Measurements from ENCODE around the gene PTPRM.

PTPRM gene

DNA sequence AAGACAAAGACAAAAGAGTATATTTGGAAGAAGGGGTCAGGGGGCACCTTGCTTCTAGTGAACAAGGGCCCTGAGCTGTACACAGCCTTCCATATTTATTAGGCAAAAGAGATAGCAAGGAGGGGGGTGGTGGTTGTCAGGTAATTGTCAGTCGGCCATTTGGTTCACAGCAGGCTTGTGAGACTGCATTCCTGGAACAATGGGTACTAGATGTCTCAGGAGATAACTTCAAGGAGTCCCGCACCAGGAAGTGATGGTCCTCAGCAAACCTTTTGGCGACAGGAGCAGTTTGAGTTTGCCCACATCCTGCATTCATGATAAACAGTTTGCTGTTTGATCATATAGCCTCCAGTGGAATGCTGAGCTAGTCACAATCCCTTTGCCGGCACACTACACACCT is 665.7 kb downstream of the PTPRM start:
- TF ChIP-seq TAF1 (IDR thresholded peaks at IDR 0.05; ENCODE audit: borderline replicate concordance, low read depth, low read length), result no peak
- TF ChIP-seq POLR2AphosphoS5 (IDR thresholded peaks at IDR 0.05; ENCODE audit: low read depth, low read length), result no peak
- TF ChIP-seq POLR2A (IDR thresholded peaks at IDR 0.05; ENCODE audit: low read depth, low read length), result no peak
- DNase-seq (ENCODE audit: insufficient read length) (no peak), FAIRE-seq (no peak)

DNA sequence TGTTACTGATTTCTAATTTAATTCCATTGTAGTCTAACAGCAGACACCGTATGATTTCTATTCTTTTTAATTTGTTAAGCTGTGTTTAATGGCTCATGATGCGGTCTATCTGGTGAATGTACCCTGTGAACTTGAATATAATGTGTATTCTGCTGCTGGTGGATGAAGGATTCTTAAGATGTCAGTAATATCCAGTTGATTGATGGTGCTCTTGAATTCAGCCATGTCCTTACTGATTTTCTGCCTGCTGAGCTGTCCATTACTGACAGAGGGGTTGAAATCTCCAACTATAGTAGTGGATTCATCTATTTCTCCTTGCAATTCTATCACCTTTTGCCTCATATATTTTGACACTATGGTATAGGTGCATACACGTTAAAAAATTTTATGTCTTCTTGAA is 668.8 kb downstream of the PTPRM start:
- DNase-seq (ENCODE audit: insufficient read length), result no peak
- no peak for FAIRE-seq
- TF ChIP-seq TAF1 (IDR thresholded peaks at IDR 0.05; ENCODE audit: borderline replicate concordance, low read depth, low read length) (no peak), POLR2A (IDR thresholded peaks at IDR 0.05; ENCODE audit: low read depth, low read length) (no peak), POLR2AphosphoS5 (IDR thresholded peaks at IDR 0.05; ENCODE audit: low read depth, low read length) (no peak)

DNA sequence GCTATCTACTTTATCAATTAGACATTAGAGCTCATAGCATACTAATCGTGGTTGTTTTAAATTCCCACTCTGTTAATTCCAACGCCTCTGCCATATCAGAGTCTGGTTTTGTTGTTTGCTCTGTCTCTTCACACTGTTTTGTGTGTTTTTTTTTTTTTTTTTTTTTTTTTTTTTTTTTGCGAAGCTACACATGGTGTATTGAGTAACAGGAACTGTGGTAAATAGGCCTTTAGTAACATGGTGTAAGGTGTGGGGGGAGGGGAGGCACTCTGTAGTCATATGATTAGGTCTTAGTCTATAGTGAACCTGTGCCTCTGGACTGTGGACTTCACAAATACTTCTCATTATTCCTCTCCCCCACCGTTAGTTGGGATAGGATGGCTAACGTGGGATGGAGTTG is 671.4 kb downstream of the PTPRM start:
- no peak for DNase-seq (ENCODE audit: insufficient read length)
- no peak for TF ChIP-seq POLR2A (IDR thresholded peaks at IDR 0.05; ENCODE audit: low read depth, low read length)
- no peak for TF ChIP-seq POLR2AphosphoS5 (IDR thresholded peaks at IDR 0.05; ENCODE audit: low read depth, low read length)
- TF ChIP-seq TAF1 (IDR thresholded peaks at IDR 0.05; ENCODE audit: borderline replicate concordance, low read depth, low read length), result no peak
- FAIRE-seq, result no peak

DNA sequence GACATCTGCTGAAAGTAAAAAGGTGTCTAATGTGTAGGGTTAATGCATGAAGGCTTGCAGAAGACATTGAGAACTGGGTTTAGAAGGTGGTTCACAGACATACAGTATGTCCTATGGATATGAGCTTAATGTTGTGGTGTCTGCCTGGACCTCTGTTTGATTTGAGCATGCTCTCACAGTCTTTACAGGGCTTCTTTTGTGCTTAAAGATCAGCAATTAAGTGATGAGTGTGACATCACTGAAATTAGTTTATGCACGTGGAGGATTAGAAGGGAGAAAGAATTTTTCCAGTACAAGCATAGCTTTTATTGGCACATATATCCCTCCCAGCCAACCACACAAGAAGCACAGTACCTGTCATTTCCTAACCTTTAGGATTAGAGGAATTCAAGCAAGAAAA is 674.6 kb downstream of the PTPRM start:
- DNase-seq (ENCODE audit: insufficient read length) (no peak), FAIRE-seq (no peak)
- no peak for TF ChIP-seq TAF1 (IDR thresholded peaks at IDR 0.05; ENCODE audit: borderline replicate concordance, low read depth, low read length)
- no peak for TF ChIP-seq POLR2A (IDR thresholded peaks at IDR 0.05; ENCODE audit: low read depth, low read length)
- no peak for TF ChIP-seq POLR2AphosphoS5 (IDR thresholded peaks at IDR 0.05; ENCODE audit: low read depth, low read length)

DNA sequence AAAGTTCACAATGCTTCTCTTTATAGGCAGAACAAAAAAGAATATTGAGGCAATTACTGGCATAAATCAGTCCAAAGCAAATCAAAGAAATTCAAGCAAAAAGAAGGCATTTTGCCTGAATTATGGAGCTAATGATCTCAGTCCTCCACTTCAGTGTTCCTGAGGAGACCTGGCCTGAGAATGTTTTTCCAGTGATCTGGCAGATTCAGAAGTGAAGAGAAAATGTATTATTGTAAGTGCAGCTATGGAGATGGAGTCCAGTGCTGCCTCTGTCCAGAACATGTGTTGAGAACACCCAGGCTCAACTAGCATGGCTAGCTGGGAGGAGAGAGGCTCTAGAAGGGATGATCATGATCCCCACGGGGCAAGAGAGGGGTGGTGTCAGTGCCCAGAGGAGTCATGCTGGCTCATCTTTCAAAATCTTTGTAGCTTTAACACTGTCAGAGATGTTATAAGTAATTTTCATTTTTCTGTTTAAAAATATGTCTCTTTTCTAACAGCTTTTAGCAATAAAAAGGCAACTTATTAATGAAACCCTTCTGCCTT is 675.1 kb downstream of the PTPRM start:
- FAIRE-seq (no peak), DNase-seq (ENCODE audit: insufficient read length) (no peak)
- TF ChIP-seq POLR2AphosphoS5 (IDR thresholded peaks at IDR 0.05; ENCODE audit: low read depth, low read length), result no peak
- no peak for TF ChIP-seq POLR2A (IDR thresholded peaks at IDR 0.05; ENCODE audit: low read depth, low read length)
- no peak for TF ChIP-seq TAF1 (IDR thresholded peaks at IDR 0.05; ENCODE audit: borderline replicate concordance, low read depth, low read length)

DNA sequence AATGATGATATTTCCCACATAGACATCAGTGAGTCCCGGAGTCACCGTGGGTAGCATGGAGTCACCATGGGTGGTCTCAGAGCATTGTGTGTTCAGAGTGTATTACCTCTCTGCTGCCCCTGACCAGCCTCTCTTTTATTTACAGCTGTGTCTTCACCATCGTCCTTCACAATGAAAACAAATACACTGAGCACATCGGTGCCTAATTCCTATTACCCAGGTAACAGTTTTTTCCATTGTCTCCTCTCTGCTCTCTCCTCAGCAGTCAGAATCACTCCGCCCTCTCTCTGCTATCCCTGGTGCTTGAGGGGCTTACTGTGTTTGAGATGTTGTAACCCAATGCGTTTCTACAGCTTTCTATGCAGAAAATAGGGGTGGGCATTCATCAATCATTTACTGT is 680.6 kb downstream of the PTPRM start:
- FAIRE-seq (no peak), DNase-seq (ENCODE audit: insufficient read length) (no peak)
- TF ChIP-seq TAF1 (IDR thresholded peaks at IDR 0.05; ENCODE audit: borderline replicate concordance, low read depth, low read length) (no peak), POLR2AphosphoS5 (IDR thresholded peaks at IDR 0.05; ENCODE audit: low read depth, low read length) (no peak), POLR2A (IDR thresholded peaks at IDR 0.05; ENCODE audit: low read depth, low read length) (no peak)

DNA sequence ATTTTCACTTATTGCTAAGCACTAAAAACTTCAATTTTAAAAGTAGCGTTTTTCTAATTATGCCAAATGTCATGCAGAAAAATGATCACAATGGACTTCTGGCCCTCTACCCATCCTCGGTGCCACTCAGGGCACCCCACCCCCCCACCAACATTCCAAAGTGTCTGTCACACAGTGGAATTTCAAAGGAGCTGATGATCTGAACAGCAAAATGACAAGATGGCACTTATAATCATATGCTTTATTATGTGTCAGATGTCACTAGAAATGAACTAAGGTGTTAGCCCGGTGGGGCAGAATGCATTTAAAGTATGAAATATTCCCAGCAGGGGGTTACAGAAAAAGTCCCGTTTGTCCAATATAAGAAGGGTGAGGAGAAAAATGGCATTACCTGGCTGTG is 681.5 kb downstream of the PTPRM start:
- no peak for FAIRE-seq
- TF ChIP-seq POLR2A (IDR thresholded peaks at IDR 0.05; ENCODE audit: low read depth, low read length) (no peak), POLR2AphosphoS5 (IDR thresholded peaks at IDR 0.05; ENCODE audit: low read depth, low read length) (no peak), TAF1 (IDR thresholded peaks at IDR 0.05; ENCODE audit: borderline replicate concordance, low read depth, low read length) (no peak)
- no peak for DNase-seq (ENCODE audit: insufficient read length)

DNA sequence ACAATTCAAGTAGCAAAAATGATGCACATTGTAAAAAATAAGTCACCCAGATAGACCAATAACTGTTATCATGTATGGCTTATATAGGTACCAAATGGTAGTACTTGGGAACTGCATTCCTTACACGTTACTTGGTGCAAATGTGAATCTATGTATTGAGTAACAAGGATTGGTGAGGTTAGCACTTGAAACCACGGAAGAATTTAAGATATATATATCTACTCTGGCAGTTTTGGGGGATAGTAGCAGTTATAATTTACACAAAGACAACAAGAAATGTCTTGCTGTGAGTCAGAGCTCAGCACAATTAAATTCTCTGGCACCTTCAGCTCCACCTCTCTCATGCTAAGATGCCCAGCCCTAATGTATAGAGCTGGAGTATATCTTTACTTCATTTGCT is 682.7 kb downstream of the PTPRM start:
- DNase-seq (ENCODE audit: insufficient read length) (no peak), FAIRE-seq (no peak)
- TF ChIP-seq POLR2A (IDR thresholded peaks at IDR 0.05; ENCODE audit: low read depth, low read length), result no peak
- TF ChIP-seq TAF1 (IDR thresholded peaks at IDR 0.05; ENCODE audit: borderline replicate concordance, low read depth, low read length), result no peak
- no peak for TF ChIP-seq POLR2AphosphoS5 (IDR thresholded peaks at IDR 0.05; ENCODE audit: low read depth, low read length)

DNA sequence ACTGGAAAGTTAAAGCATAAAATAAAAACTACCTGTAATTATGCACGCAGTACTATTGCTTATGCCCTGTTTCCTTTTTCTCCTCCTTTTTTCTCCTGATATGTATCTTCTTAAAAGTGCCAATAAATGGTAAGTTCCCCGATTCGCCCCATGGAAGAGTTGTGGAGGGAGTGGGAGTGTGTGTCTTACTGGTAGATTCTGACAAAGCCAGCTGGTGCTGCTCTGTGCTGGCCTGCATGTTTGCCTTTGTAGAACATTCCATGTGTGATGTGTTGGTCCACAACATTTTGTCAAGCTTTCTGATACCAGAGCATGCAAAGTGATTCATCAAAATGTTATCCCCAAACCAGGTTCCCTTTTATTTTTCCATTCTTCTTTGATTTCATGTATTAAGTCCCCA is 685.3 kb downstream of the PTPRM start:
- DNase-seq (ENCODE audit: insufficient read length), result no peak
- no peak for FAIRE-seq
- no peak for TF ChIP-seq TAF1 (IDR thresholded peaks at IDR 0.05; ENCODE audit: borderline replicate concordance, low read depth, low read length)
- no peak for TF ChIP-seq POLR2AphosphoS5 (IDR thresholded peaks at IDR 0.05; ENCODE audit: low read depth, low read length)
- TF ChIP-seq POLR2A (IDR thresholded peaks at IDR 0.05; ENCODE audit: low read depth, low read length), result no peak

DNA sequence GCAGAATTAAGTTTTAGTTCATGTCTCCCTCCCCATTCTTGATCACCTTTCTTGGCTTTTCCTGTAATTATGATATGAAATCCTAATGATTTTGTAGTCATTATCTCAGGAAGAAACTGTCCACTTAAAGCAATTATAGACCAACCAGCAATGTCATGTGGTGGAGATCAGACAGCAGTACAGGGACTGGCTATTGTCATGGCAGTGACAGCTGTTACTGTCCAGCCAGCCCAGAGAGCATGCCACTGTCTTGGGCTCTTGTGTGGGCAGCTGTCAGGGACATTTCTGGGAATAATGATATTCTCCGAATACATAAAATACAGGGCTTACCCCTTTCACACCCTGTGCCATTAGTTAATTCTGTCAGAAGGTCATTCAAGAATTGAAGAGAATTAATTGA is 686.8 kb downstream of the PTPRM start:
- TF ChIP-seq POLR2A (IDR thresholded peaks at IDR 0.05; ENCODE audit: low read depth, low read length) (no peak), TAF1 (IDR thresholded peaks at IDR 0.05; ENCODE audit: borderline replicate concordance, low read depth, low read length) (no peak), POLR2AphosphoS5 (IDR thresholded peaks at IDR 0.05; ENCODE audit: low read depth, low read length) (no peak)

DNA sequence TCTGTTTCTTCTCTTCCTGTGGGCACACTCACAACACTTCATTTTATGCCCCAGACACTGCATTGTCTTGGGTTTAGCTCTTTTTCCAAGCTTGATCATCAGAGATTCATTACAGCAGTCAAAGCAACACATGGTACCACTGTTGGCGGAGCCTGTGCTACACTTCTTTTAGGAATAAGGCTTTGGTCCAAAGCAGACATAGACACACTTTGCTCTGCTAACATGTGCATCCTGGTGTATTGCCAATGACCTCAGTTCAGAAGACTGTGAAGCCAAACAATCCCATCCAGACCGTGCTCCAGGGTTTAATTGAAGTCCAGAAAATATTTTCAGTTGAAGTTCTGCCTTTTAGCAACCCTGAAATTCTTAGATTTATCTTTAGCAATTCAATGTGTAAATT is 687.5 kb downstream of the PTPRM start:
- no peak for DNase-seq (ENCODE audit: insufficient read length)
- TF ChIP-seq TAF1 (IDR thresholded peaks at IDR 0.05; ENCODE audit: borderline replicate concordance, low read depth, low read length) (no peak), POLR2AphosphoS5 (IDR thresholded peaks at IDR 0.05; ENCODE audit: low read depth, low read length) (no peak), POLR2A (IDR thresholded peaks at IDR 0.05; ENCODE audit: low read depth, low read length) (no peak)
- FAIRE-seq, result no peak

More for the DNA sequence above, 686.8 kb downstream of the PTPRM start:
- DNase-seq (ENCODE audit: insufficient read length) (no peak), FAIRE-seq (no peak)

DNA sequence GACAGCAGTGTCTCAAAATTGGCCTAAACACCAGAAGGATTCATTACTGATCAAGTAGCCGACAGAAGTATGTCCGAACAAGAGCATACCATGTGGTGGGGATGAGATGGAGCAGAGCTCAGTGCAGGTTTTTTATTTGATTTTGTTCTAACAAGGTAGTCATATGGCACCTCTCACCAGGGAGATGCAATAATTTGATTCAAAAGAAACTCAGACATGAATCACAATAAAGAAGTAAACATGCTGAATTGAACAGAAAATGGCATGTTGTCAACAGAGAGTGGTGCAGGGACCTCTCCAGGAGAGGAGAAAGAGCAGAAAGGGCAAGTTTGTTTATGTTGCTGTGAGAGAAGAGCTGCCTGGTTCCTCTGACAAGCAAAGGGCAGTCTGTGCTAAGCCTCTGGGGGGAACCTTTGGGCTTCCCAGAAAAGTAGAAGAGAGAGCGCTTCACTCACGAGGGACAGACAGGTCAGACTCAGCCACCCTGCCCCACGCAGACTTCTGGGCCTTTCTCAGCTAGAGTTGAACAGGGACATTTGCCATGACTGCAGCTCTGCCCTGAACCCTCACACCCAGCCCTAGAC is 690.8 kb downstream of the PTPRM start:
- TF ChIP-seq POLR2A (IDR thresholded peaks at IDR 0.05; ENCODE audit: low read depth, low read length), result no peak
- TF ChIP-seq POLR2AphosphoS5 (IDR thresholded peaks at IDR 0.05; ENCODE audit: low read depth, low read length), result no peak
- no peak for TF ChIP-seq TAF1 (IDR thresholded peaks at IDR 0.05; ENCODE audit: borderline replicate concordance, low read depth, low read length)
- DNase-seq (ENCODE audit: insufficient read length) (no peak), FAIRE-seq (no peak)

All from GM12892 (cell line).